ENCODE data around the gene PHACTR2.

The PHACTR2 gene

GRCh38 chr6:143743301-143744166 lies 65.8 kb downstream of the PHACTR2 start:
- DNase-seq: peak; percentile 30 to 88

- peak in 1 of 2 experiments; percentile 27 for DNase-seq
Observed at GRCh38 chr6:143744551-143745165, 66.9 kb downstream of the PHACTR2 start.

DNA sequence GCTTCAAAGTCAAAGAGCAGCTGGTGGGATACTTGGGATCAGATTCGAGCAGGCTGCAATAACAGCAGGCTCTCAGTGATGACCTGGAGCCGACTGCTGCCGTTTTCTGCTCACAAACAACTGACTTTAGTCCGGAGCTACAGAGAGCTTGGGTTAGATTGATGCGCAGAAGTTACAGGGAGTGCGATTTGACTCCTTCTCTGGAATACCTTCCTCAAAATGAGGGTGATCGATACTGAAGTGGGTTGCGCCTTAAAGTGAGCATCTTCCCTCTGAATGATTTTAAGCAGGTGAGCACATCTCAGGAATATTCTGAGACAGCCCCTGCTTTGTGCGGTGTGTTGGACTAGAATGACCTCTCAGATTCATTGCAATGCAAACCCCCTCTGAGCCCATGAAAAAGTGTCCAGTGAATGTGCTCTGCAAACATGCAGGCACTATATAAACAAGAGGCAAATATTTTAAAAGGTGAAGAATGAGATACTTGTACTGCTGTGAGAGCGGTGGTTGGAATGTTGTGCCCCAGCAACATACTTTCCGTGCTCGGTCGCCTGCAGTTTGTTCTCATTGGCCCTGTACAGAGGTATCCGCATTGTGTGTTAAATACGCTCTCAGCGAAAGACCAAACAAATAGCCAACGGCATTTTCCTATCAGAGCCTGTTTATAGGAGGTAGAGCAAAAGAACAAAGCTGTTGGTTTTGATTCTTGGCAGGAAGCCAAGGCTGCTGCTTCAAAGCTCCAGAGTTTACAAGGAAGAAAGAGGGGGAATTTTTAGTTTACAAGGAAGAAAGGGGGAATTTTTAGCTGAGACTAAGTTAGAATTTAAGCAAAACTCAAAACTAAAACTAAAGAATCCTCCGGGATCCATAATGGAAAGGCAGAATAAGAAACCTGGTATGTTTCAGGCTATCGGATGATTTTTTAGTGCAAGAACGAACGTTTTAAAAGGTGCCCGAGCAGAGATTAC lies 67.7 kb downstream of the PHACTR2 start:
- peak; percentile 61 to 93 for DNase-seq

- no peak for DNase-seq
Observed at GRCh38 chr6:143746202-143747119, 68.7 kb downstream of the PHACTR2 start.

DNA sequence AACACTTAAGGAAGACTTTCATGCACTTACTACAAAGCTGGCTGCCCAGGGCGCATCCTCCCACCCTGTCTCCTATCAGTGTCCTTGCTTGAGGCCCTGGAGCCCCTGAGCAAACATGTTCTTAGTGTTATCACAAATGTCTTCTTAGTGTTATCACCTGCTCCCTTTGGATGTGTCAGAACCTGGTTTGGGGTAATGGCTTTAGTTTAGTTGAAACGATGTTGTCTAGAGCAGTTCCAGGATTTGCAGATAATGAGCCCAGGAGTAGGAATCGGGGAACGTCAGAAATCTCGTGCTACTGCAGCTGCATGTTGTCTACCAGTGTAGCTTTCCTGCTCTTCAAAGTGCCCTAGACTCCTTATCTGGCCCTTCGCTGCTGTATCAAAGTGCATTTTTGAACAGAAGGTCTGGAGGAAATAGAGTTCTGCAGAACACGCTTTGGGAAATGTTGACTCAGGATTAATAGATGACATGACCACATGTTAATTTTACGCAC lies 69.6 kb downstream of the PHACTR2 start:
- DNase-seq: no peak

- no peak for DNase-seq
Observed at GRCh38 chr6:143749891-143750290, 72.1 kb downstream of the PHACTR2 start.

GRCh38 chr6:143750877-143751276 lies 73.1 kb downstream of the PHACTR2 start:
- no peak for DNase-seq

- DNase-seq: no peak
Observed at GRCh38 chr6:143752459-143752858, 74.7 kb downstream of the PHACTR2 start.

DNA sequence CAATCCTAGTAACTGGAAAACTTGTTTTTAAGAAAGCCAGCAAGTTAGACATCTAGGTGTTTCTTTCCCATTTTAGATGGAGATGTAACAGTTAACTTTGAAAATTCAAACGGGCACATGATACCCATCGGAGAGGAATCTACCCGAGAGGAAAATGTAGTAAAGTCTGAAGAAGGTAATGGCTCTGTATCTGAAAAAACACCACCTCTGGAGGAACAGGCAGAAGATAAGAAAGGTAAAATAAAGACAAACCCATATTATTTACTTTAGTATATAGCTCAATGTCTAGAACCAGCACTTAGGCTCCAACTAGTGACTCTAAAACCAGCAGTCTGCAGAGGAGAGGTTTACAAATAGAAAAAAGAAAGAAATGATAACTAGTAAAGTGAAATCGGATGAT lies 75.9 kb downstream of the PHACTR2 start:
- DNase-seq: no peak

- DNase-seq: no peak
Observed at GRCh38 chr6:143754204-143754603, 76.4 kb downstream of the PHACTR2 start.

- DNase-seq: no peak
Observed at GRCh38 chr6:143755301-143755744, 77.6 kb downstream of the PHACTR2 start.

DNA sequence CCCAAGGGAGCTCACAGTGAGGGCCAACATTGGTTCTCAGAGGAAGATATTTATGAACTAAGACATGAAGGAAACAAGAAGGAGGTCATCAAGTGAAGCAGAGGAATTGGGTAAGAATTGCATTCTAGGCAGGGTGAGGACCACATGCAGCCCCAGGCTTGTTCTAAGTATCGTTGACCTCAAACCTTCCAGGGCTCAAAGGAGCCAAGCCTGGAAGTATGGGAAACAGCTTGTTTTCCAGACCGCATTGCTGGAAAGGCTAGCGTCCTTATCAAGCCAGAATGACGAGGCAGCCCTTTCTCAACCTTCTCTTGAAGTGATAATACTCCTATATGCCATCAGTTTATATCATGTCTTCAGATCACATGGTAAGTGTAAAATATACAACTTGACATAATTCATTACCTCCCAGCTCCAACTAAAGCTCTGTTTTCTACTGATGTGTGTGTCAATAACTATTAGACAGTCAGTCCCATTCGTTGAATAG lies 79.6 kb downstream of the PHACTR2 start:
- DNase-seq: no peak

GRCh38 chr6:143758551-143758950 lies 80.8 kb downstream of the PHACTR2 start:
- no peak for DNase-seq

GRCh38 chr6:143759666-143760065 lies 81.9 kb downstream of the PHACTR2 start:
- DNase-seq: no peak

GRCh38 chr6:143761074-143761473 lies 83.3 kb downstream of the PHACTR2 start:
- DNase-seq: no peak

- DNase-seq: no peak
Observed at GRCh38 chr6:143762126-143762525, 84.4 kb downstream of the PHACTR2 start.

- no peak for DNase-seq
Observed at GRCh38 chr6:143765422-143766184, 87.8 kb downstream of the PHACTR2 start.

- no peak for DNase-seq
Observed at GRCh38 chr6:143766185-143766553, 88.4 kb downstream of the PHACTR2 start.

DNA sequence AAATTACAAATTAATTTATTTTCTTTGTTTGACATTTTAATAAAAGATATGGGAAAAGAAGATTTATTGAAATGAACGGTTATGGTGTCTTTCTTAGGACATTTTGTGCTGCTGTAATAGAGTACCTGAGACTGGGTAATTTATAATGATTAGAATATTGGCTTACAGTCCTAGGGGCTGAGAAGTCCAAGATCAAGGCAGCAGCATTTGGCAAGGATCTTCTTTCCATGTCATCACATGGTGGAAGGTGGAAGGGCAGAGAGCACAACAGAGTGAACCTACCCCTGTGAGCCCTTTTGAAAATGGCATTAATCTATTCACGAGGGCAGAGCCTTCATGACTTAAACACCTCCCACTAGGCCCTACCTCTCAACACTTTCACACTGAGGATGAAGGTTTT lies 89.7 kb downstream of the PHACTR2 start:
- no peak for DNase-seq

DNA sequence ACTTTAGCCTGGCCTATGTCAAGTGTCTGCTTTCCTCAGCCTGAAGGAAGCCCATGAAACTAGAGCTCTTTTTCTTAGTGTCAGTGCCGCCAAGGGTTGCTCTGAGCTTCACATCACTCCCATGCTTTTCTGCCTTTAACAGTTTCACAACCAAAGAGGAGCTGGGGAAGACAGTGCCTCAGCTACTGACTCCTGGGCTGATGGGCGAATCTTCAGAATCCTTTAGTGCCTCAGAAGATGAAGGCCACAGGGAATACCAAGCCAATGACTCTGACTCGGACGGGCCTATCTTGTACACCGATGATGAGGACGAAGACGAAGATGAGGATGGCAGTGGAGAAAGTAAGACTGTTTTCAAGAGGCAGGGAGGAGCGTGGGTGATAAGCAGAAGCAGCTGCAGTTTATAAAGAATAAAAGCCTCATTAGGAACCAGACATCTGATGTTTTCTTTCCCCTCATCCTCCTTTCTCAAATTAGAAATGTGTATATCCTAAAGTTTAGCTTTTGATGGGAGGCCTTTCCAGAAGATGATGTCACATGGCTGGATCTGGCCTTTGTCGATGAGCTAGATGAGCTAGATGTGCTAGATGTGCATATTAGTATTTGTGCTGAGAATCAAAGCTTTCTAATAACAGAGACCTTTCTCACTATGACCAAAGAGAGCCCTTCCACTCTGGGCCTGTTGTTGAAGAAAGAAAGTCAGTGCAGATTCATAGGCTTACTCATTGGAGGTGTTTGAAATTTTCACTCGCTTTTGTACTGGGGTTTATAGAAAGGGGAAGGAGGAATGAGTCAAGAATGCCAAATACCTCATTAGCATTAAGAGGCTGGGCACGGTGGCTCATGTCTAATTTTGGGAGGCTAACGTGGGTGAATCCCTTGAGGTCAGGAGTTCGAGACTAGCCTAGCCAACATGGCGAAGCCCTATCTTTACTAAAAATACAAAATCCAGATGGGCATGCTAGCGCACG lies 94.6 kb downstream of the PHACTR2 start:
- DNase-seq: no peak

Measured in NCI-H524 (cell line).